Measurements from ENCODE around the gene MORN3. TPM values are rescaled to one million over a fixed set of nuclear protein-coding genes. Genes with fewer than 3 reads are reported as not detected.

Gene MORN3
- total RNA-seq, 2 donors from 2014 or later: 1.4 to 1.6 TPM

DNA sequence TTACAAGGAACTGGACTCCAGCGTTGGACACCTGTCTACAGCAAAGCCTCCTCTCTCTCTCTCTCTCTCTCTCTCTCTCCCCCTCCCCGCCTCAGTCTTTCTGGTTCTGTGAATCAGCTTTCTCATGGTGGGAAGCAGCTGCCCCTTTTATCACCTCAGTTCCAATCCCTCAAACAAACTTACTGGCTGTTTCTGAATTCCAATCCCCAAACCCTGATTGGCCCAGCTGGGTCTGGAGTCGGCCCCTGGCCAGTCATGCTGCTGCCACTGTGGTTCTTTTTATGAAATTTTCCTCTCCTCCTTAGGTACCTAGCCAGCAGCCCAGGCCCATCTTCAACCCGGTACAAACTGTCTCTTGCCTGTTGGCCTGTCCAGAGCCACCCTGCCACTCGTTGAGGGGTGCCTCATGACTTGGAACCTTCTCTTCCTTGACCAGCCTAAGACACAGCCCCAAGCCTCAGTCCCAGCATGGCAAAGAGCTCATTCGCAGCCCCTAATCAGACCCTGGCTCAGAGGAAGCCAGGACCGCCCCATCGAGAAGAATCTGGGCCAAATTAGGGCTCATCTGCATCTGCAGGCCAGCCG lies 9.4 kb upstream of the MORN3 start:
- 78 to 79% methylated on average over 6 to 9 of the region's 9 CpGs for WGBS, 2 experiments (ENCODE audit: insufficient coverage in 1 of 2, insufficient read length in 1 of 2)
- DNase-seq: peak; percentile 84
- Histone ChIP-seq H3K4me3 (ENCODE audit: low read length) (no peak overlapping the region), H3K9ac (ENCODE audit: extremely low read depth, low read length, poor library complexity, severe bottlenecking) (no peak overlapping the region), H3K9me3 (ENCODE audit: control insufficient read depth, low read length) (no peaks in the 10 kb centered on the region), H3K4me1 (ENCODE audit: control insufficient read depth, insufficient read depth, low read length) (peaks cover 3% of the 10 kb centered on the region), H3K27me3 (ENCODE audit: control insufficient read depth, insufficient read depth, low read length, poor library complexity, severe bottlenecking) (no peaks in the 10 kb centered on the region), H3K36me3 (ENCODE audit: control insufficient read depth, insufficient read depth, low read length) (no peaks in the 10 kb centered on the region), H3K27ac (ENCODE audit: low read depth, low read length) (no peak overlapping the region)
- no peaks in the 10 kb centered on the region for H3K9me3 Mint-ChIP-seq
- H3K4me1 Mint-ChIP-seq: peaks cover 19% of the 10 kb centered on the region
- H3K27ac Mint-ChIP-seq: peak overlapping the region; percentile 84
- H3K27me3 Mint-ChIP-seq (ENCODE audit: insufficient read depth): no peaks in the 10 kb centered on the region
- H3K36me3 Mint-ChIP-seq (ENCODE audit: low read depth): no peaks in the 10 kb centered on the region
- TF ChIP-seq, protein P1, sequence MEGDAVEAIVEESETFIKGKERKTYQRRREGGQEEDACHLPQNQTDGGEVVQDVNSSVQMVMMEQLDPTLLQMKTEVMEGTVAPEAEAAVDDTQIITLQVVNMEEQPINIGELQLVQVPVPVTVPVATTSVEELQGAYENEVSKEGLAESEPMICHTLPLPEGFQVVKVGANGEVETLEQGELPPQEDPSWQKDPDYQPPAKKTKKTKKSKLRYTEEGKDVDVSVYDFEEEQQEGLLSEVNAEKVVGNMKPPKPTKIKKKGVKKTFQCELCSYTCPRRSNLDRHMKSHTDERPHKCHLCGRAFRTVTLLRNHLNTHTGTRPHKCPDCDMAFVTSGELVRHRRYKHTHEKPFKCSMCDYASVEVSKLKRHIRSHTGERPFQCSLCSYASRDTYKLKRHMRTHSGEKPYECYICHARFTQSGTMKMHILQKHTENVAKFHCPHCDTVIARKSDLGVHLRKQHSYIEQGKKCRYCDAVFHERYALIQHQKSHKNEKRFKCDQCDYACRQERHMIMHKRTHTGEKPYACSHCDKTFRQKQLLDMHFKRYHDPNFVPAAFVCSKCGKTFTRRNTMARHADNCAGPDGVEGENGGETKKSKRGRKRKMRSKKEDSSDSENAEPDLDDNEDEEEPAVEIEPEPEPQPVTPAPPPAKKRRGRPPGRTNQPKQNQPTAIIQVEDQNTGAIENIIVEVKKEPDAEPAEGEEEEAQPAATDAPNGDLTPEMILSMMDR (conservative IDR thresholded peaks at IDR 0.05): no peak
- H3K4me3 Mint-ChIP-seq: no peak overlapping the region

DNA sequence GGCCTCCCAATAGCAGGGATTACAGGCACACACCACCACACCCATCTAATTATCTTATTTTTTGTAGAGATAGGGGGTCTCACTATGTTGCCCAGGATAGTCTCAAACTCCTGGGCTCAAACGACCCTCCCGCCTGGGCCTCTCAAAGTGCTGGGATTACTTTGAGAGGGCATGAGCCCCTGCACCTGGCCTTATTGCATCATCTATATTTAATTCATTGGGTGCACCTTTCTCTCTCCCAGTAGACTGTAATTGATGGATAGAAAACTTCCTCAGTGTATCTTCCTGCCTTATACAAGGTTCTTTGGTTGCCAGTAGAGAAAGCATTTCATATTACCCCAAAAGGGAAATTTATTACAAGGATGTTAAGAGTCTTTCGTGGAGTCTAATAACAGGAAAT lies 8.9 kb upstream of the MORN3 start:
- DNase-seq: no peak
- TF ChIP-seq, protein P1 (conservative IDR thresholded peaks at IDR 0.05): no peak
- no peak overlapping the region for H3K9ac ChIP-seq (ENCODE audit: extremely low read depth, low read length, poor library complexity, severe bottlenecking)
- no peak overlapping the region for H3K4me3 Mint-ChIP-seq
- no peaks in the 10 kb centered on the region for H3K9me3 ChIP-seq (ENCODE audit: control insufficient read depth, low read length)
- H3K36me3 Mint-ChIP-seq (ENCODE audit: low read depth): no peaks in the 10 kb centered on the region
- H3K4me3 ChIP-seq (ENCODE audit: low read length): no peak overlapping the region
- no peaks in the 10 kb centered on the region for H3K27me3 ChIP-seq (ENCODE audit: control insufficient read depth, insufficient read depth, low read length, poor library complexity, severe bottlenecking)
- peaks cover 3% of the 10 kb centered on the region for H3K4me1 ChIP-seq (ENCODE audit: control insufficient read depth, insufficient read depth, low read length)
- peaks cover 21% of the 10 kb centered on the region for H3K4me1 Mint-ChIP-seq
- H3K9me3 Mint-ChIP-seq: no peaks in the 10 kb centered on the region
- no peaks in the 10 kb centered on the region for H3K36me3 ChIP-seq (ENCODE audit: control insufficient read depth, insufficient read depth, low read length)
- no peaks in the 10 kb centered on the region for H3K27me3 Mint-ChIP-seq (ENCODE audit: insufficient read depth)
- H3K27ac Mint-ChIP-seq: peak overlapping the region; percentile 84
- H3K27ac ChIP-seq (ENCODE audit: low read depth, low read length): no peak overlapping the region
- WGBS, 2 experiments (ENCODE audit: insufficient coverage in 1 of 2, insufficient read length in 1 of 2): 93 to 100% methylated on average over 3 of the region's 3 CpGs

DNA sequence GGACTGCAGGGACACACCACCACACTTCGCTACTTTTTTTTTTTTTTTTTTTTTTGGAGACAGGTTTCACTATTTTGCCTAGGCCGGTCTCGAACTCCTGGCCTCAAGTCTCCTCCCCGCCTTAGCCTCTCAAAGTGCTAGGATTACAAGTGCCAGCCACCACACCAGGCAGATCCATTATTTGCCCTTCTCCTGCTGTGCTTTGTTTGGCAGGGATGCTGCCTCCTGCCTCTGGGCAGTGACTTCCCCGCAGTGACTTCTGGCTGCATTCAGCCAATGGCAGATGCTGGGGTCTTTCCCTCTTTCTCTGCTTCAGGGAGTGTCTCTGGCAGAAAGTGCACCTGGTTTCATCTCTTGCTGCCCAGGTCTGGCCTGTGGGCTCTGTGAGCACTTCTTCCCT lies 6.7 kb upstream of the MORN3 start:
- H3K27ac Mint-ChIP-seq: no peak overlapping the region
- Histone ChIP-seq H3K9ac (ENCODE audit: extremely low read depth, low read length, poor library complexity, severe bottlenecking) (no peak overlapping the region), H3K27me3 (ENCODE audit: control insufficient read depth, insufficient read depth, low read length, poor library complexity, severe bottlenecking) (no peaks in the 10 kb centered on the region), H3K27ac (ENCODE audit: low read depth, low read length) (no peak overlapping the region), H3K4me3 (ENCODE audit: low read length) (no peak overlapping the region), H3K36me3 (ENCODE audit: control insufficient read depth, insufficient read depth, low read length) (no peaks in the 10 kb centered on the region), H3K9me3 (ENCODE audit: control insufficient read depth, low read length) (no peaks in the 10 kb centered on the region), H3K4me1 (ENCODE audit: control insufficient read depth, insufficient read depth, low read length) (peaks cover 3% of the 10 kb centered on the region)
- no peak overlapping the region for H3K4me3 Mint-ChIP-seq
- H3K27me3 Mint-ChIP-seq (ENCODE audit: insufficient read depth): no peaks in the 10 kb centered on the region
- peak; percentile 77 for DNase-seq
- no peaks in the 10 kb centered on the region for H3K36me3 Mint-ChIP-seq (ENCODE audit: low read depth)
- WGBS, 2 experiments (ENCODE audit: insufficient coverage in 1 of 2, insufficient read length in 1 of 2): 92 to 93% methylated on average over 2 to 5 of the region's 5 CpGs
- H3K9me3 Mint-ChIP-seq: no peaks in the 10 kb centered on the region
- H3K4me1 Mint-ChIP-seq: peaks cover 24% of the 10 kb centered on the region
- TF ChIP-seq, protein P1 (conservative IDR thresholded peaks at IDR 0.05): no peak
